C4-2B (cell line): ENCODE data around the gene SLC43A2.

ENCODE experiments used
- CTCF ChIP-seq: fragments of 450-650 bp; conservative IDR thresholded peaks from 2 replicates; pipeline ENCODE4 v1.5.1; 2017; ENCODE audit warnings: mild to moderate bottlenecking
- ZFX ChIP-seq: fragments of 450-650 bp; IDR thresholded peaks from 2 replicates; pipeline ENCODE4 v1.6.1; 2017

GRCh38 chr17:1576500-1576899, 52.1 kb downstream of the SLC43A2 start:
- no peak for TF ChIP-seq CTCF
- no peak for TF ChIP-seq ZFX
